ENCODE results near the gene PUS1.

DNA sequence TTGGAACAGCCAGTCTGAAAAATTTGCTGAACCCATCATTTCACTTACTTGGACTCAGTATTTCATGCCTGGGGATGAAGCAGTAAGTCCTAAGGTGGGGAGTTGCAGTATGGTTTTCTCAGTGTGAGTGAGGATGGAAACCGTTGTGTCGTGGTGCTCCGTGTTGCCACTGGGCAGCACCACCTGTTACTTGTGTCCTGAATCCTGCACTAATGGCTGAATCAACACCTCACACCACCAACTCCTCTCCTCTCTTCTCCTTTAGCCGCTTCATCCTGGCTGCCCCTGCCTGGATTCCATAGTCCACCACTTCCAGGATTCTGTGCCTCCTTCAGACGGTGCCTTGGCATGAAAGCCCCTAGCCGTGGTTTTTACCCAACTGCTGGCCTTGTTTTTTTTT, 17.7 kb downstream of the PUS1 start:
- no peak for TF ChIP-seq CTCF (IDR thresholded peaks at IDR 0.05; ENCODE audit: low read depth, low read length)
- TF ChIP-seq POLR2A (IDR thresholded peaks at IDR 0.05; ENCODE audit: extremely low read depth, insufficient read length): no peak
- TF ChIP-seq, protein P1, sequence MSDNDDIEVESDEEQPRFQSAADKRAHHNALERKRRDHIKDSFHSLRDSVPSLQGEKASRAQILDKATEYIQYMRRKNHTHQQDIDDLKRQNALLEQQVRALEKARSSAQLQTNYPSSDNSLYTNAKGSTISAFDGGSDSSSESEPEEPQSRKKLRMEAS (IDR thresholded peaks at IDR 0.05; ENCODE audit: low read depth, low read length): no peak

Data from NB4 (cell line).